GM21737 (cell line): ENCODE measurements around the gene HNF4A.
"Not testable (repeated sequence)": the region's sequence is repeated elsewhere in the genome, so short reads cannot be mapped to it uniquely, and the experiment has no call there.

ENCODE experiments used
- ATAC-seq: cut with Tn5 transposase; IDR thresholded peaks from one replicate; pipeline ENCODE4 v1.9.1; 2021; ENCODE audit warnings: mild to moderate bottlenecking, moderate library complexity; ENCODE audit not compliant: unreplicated experiment

HNF4A gene

GRCh38 chr20:44345147-44345546 is 10.4 kb upstream of the HNF4A start:
- no peak for ATAC-seq

GRCh38 chr20:44345941-44346340 is 9.6 kb upstream of the HNF4A start:
- not testable (repeated sequence) for ATAC-seq

GRCh38 chr20:44348168-44348659 is 7.3 kb upstream of the HNF4A start:
- no peak for ATAC-seq

GRCh38 chr20:44349349-44349748 is 6.2 kb upstream of the HNF4A start:
- ATAC-seq, result no peak

GRCh38 chr20:44350567-44350966 is 4.9 kb upstream of the HNF4A start:
- ATAC-seq, result no peak

- no peak for ATAC-seq
These were observed 461 bp upstream of the HNF4A start for GRCh38 chr20:44354979-44355497.

GRCh38 chr20:44356353-44356723 is 839 bp downstream of the HNF4A start:
- ATAC-seq, result no peak

- no peak for ATAC-seq
These were observed 1.5 kb downstream of the HNF4A start for GRCh38 chr20:44357020-44357419.

- no peak for ATAC-seq
These were observed 2.1 kb downstream of the HNF4A start for GRCh38 chr20:44357555-44358125.

GRCh38 chr20:44358776-44359175 is 3.3 kb downstream of the HNF4A start:
- ATAC-seq, result no peak

- no peak for ATAC-seq
These were observed 4.7 kb downstream of the HNF4A start for GRCh38 chr20:44360221-44360620.

GRCh38 chr20:44361021-44361420 is 5.5 kb downstream of the HNF4A start:
- no peak for ATAC-seq

- no peak for ATAC-seq
These were observed 7.0 kb downstream of the HNF4A start for GRCh38 chr20:44362466-44362940.

GRCh38 chr20:44364068-44364467 is 8.6 kb downstream of the HNF4A start:
- no peak for ATAC-seq

GRCh38 chr20:44364780-44365179 is 9.3 kb downstream of the HNF4A start:
- no peak for ATAC-seq

- ATAC-seq, result no peak
These were observed 12.2 kb downstream of the HNF4A start for GRCh38 chr20:44367746-44368145.

GRCh38 chr20:44370639-44371218 is 15.2 kb downstream of the HNF4A start:
- ATAC-seq, result no peak

GRCh38 chr20:44382641-44383040 is 27.1 kb downstream of the HNF4A start:
- no peak for ATAC-seq

GRCh38 chr20:44384423-44385027 is 29.0 kb downstream of the HNF4A start:
- ATAC-seq, result no peak

- no peak for ATAC-seq
These were observed 33.0 kb downstream of the HNF4A start for GRCh38 chr20:44388466-44389023.

- ATAC-seq, result no peak
These were observed 34.4 kb downstream of the HNF4A start for GRCh38 chr20:44389871-44390270.

- ATAC-seq, result no peak
These were observed 34.8 kb downstream of the HNF4A start for GRCh38 chr20:44390280-44390679.
